Adrenal gland (tissue), 5 donors: ENCODE data around the gene FABP2.

ENCODE experiments used
- CTCF ChIP-seq, 6 experiments: fragments of 450-650 bp in 4 of 6; fragments of 200-600 bp in 2 of 6; sonication (generic) in 1 of 6; IDR thresholded peaks; 1 replicate in 5 of 6; 2 replicates in 1 of 6; pipeline versions ENCODE4 v1.5.1 to v1.8.0; 2016 to 2021; ENCODE audit warnings: antibody characterized with exemption in 6 of 6, mild to moderate bottlenecking in 2 of 6, moderate library complexity in 1 of 6
- POLR2A ChIP-seq, 2 donors: fragments of 450-650 bp; IDR thresholded peaks; one replicate each; pipeline ENCODE4 v1.6.1; 2017; ENCODE audit warnings: antibody characterized with exemption in 2 of 2, mild to moderate bottlenecking in 2 of 2, moderate library complexity in 1 of 2
- donor health status: DM: no; HTN: no; CAD: no.

- no peak for TF ChIP-seq CTCF (IDR thresholded peaks at IDR 0.05)
- no peak for TF ChIP-seq POLR2A (IDR thresholded peaks at IDR 0.05)
Measured at GRCh38 chr4:119299260-119299671, 22.7 kb downstream of the FABP2 start.
